ENCODE results near the gene TTLL11. TPM values are rescaled to one million over a fixed set of nuclear protein-coding genes. Genes with fewer than 3 reads are reported as not detected.
A peak's percentile ranks its signal among the peaks of the same experiment; 100 is the strongest.

Gene TTLL11
- total RNA-seq, 4 donors from 2014 or later: 7.9 to 14.4 (median 9.7) TPM

GRCh38 chr9:121958530-121958929 lies 134.6 kb downstream of the TTLL11 start:
- TF ChIP-seq POLR2A (IDR thresholded peaks at IDR 0.05): no peak
- no peak for TF ChIP-seq CTCF (IDR thresholded peaks at IDR 0.05)
- Histone ChIP-seq H3K9me3 (no peaks in the 10 kb centered on the region), H3K4me1 (peaks cover 0 to 14% of the 10 kb centered on the region in 2 donors), H3K36me3 (no peaks in the 10 kb centered on the region), H3K27me3 (no peaks in the 10 kb centered on the region), H3K4me3 (replicated peaks in 1 of 3) (no peak overlapping the region), H3K27ac (no peak overlapping the region)
- DNase-seq: no peak
- intact Hi-C loops (cut with DNase I): no loop called here
- WGBS, 2 donors: 86 to 93% methylated on average over 4 of the region's 4 CpGs

GRCh38 chr9:121956808-121957207 lies 136.3 kb downstream of the TTLL11 start:
- H3K27ac ChIP-seq: no peak overlapping the region
- H3K9me3 ChIP-seq: no peaks in the 10 kb centered on the region
- DNase-seq: no peak
- peaks cover 0 to 26% of the 10 kb centered on the region in 2 donors for H3K4me1 ChIP-seq
- no peaks in the 10 kb centered on the region for H3K27me3 ChIP-seq
- TF ChIP-seq POLR2A (IDR thresholded peaks at IDR 0.05) (no peak), CTCF (IDR thresholded peaks at IDR 0.05) (no peak)
- H3K4me3 ChIP-seq (replicated peaks in 1 of 3): no peak overlapping the region
- intact Hi-C loops (cut with DNase I): no loop called here
- H3K36me3 ChIP-seq: no peaks in the 10 kb centered on the region
- WGBS, 2 donors: 89 to 94% methylated on average over 6 of the region's 6 CpGs

- Histone ChIP-seq H3K27ac (no peak overlapping the region), H3K4me3 (replicated peaks in 1 of 3) (no peak overlapping the region), H3K36me3 (no peaks in the 10 kb centered on the region), H3K9me3 (no peaks in the 10 kb centered on the region), H3K4me1 (peaks cover 0 to 38% of the 10 kb centered on the region in 2 donors), H3K27me3 (no peaks in the 10 kb centered on the region)
- intact Hi-C loops (cut with DNase I): no loop called here
- TF ChIP-seq CTCF (IDR thresholded peaks at IDR 0.05) (no peak), POLR2A (IDR thresholded peaks at IDR 0.05) (no peak)
- no peak for DNase-seq
- WGBS, 2 donors: 95 to 96% methylated on average over 1 of the region's 1 CpG
Observed at GRCh38 chr9:121955649-121956048, 137.5 kb downstream of the TTLL11 start.

- H3K4me1 ChIP-seq: peaks cover 7 to 48% of the 10 kb centered on the region in 2 donors
- H3K36me3 ChIP-seq: no peaks in the 10 kb centered on the region
- H3K27ac ChIP-seq: peak overlapping the region in 2 of 3 donors; percentile 7 to 50
- H3K4me3 ChIP-seq (replicated peaks in 1 of 3): no peak overlapping the region
- H3K9me3 ChIP-seq: no peaks in the 10 kb centered on the region
- intact Hi-C loops (cut with DNase I): no loop called here
- DNase-seq: peak; percentile 21 to 49
- 51 to 69% methylated on average over 7 of the region's 7 CpGs for WGBS, 2 donors
- TF ChIP-seq POLR2A (IDR thresholded peaks at IDR 0.05) (no peak), CTCF (IDR thresholded peaks at IDR 0.05) (no peak)
- H3K27me3 ChIP-seq: no peaks in the 10 kb centered on the region
Observed at GRCh38 chr9:121954477-121955140, 138.5 kb downstream of the TTLL11 start.

GRCh38 chr9:121952611-121953010 lies 140.5 kb downstream of the TTLL11 start:
- Histone ChIP-seq H3K27me3 (no peaks in the 10 kb centered on the region), H3K27ac (no peak overlapping the region), H3K4me1 (peaks cover 7 to 60% of the 10 kb centered on the region in 2 donors), H3K4me3 (replicated peaks in 1 of 3) (no peak overlapping the region), H3K36me3 (no peaks in the 10 kb centered on the region), H3K9me3 (no peaks in the 10 kb centered on the region)
- WGBS, 2 donors: 81 to 92% methylated on average over 3 of the region's 3 CpGs
- no peak for DNase-seq
- TF ChIP-seq POLR2A (IDR thresholded peaks at IDR 0.05): no peak
- no peak for TF ChIP-seq CTCF (IDR thresholded peaks at IDR 0.05)
- intact Hi-C loops (cut with DNase I): no loop called here
